Activated CD4-positive, alpha-beta T cell treated with anti-CD3 and anti-CD28 coated beads, Interleukin-2, amount 10 ng/mL, durations not matched to agents 24 days and 14 days (primary cell): ENCODE results near the gene DNAH10. TPM values are rescaled to one million over a fixed set of nuclear protein-coding genes. Genes with fewer than 3 reads are reported as not detected.
A peak's percentile ranks its signal among the peaks of the same experiment; 100 is the strongest.

Experiments used
- DNase-seq: peaks from one replicate; pipeline ENCODE4 v3.0.0; 2022
- H3K27ac Mint-ChIP-seq: one replicate; pipeline ENCODE4 v1.8.0; 2022; ENCODE audit warnings: mild to moderate bottlenecking, mixed read lengths
- H3K27me3 Mint-ChIP-seq: one replicate; pipeline ENCODE4 v1.8.0; 2022; ENCODE audit warnings: mixed read lengths
- H3K36me3 Mint-ChIP-seq: one replicate; pipeline ENCODE4 v1.8.0; 2022; ENCODE audit warnings: low read depth, mild to moderate bottlenecking, mixed read lengths
- H3K4me1 Mint-ChIP-seq: one replicate; pipeline ENCODE4 v1.8.0; 2021; ENCODE audit warnings: mixed read lengths
- H3K4me3 Mint-ChIP-seq: one replicate; pipeline ENCODE4 v1.8.0; 2022; ENCODE audit warnings: mild to moderate bottlenecking, moderate library complexity, mixed read lengths
- H3K9me3 Mint-ChIP-seq: one replicate; pipeline ENCODE4 v1.8.0; 2021; ENCODE audit warnings: mixed read lengths
- intact Hi-C: fragments of 100-400 bp; cut with micrococcal nuclease; formaldehyde crosslinking; loops from one replicate; pipeline ENCODE4 v1.15.1; 2023
- total RNA-seq: library from RNA; stranded (reverse); gene quantifications from 2 replicates; pipeline ENCODE4 v1.2.3, GENCODE V29; 2022

The DNAH10 gene
- total RNA-seq, 1 donor from 2014 or later: 0.14 TPM

DNA sequence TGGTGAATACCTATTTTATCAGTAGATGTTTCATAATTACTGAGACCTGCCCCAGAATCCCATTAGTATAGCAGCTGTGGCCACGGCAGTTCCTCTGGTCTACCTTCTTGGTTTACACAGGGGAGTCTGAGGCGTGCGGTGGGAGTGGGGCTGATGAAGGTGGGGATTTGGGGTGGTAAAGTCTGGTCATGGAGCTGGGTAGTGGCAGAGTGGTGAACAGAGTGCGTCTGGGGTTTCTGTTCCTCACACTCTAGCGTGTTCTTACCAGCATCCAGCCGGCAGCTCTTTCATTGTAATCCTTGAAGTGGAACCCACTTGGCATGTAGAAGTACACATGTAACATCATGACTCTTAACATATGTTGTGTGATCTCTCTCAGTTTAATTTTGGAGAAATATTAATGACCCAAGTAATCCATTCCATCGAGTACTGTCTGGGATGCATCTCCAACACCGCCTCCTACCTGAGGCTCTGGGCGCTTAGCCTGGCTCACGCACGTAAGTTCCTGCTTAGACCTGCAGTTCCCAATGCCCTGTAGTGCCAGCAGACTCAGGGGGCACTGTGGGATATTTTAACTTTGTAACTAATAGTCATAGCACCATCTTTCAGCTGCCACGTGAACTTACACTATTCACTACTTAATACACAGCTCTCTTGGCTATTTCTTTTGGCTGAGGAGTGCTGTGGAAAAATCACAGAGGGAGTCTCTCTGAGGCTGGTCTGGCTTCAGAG lies 7.9 kb upstream of the DNAH10 start:
- intact Hi-C loops: no loop called here
- Mint-ChIP-seq H3K36me3 (peaks cover 50% of the 10 kb centered on the region), H3K4me3 (no peak overlapping the region)

DNA sequence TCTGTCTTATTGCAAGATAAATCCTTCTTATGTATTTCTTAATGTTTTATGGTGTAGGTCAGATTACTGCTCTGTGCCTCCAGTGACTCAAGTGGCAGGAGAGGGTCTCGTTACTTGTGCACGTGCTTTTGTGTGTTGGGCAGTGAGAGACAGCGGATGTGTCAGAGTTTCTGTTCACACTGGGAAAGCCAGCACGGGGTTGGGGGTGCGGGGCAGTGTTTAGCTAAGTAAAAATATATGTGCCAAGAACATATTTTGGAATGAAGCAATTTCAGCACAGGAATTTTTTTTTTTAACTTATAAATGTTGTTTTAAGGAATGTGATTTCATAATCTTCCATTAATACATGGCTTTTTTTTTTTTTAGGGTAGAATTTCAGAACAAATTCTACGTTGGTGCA lies 4.5 kb upstream of the DNAH10 start:
- Mint-ChIP-seq H3K27me3 (no peaks in the 10 kb centered on the region), H3K4me3 (no peak overlapping the region), H3K36me3 (peaks cover 46% of the 10 kb centered on the region), H3K27ac (no peak overlapping the region), H3K9me3 (no peaks in the 10 kb centered on the region), H3K4me1 (peaks cover 5% of the 10 kb centered on the region)
- DNase-seq: no peak
- intact Hi-C loops: no loop called here

More for the DNA sequence above, 7.9 kb upstream of the DNAH10 start:
- no peak overlapping the region for H3K27ac Mint-ChIP-seq
- DNase-seq: no peak
- H3K4me1 Mint-ChIP-seq: peaks cover 1% of the 10 kb centered on the region
- no peaks in the 10 kb centered on the region for H3K9me3 Mint-ChIP-seq
- H3K27me3 Mint-ChIP-seq: no peaks in the 10 kb centered on the region

DNA sequence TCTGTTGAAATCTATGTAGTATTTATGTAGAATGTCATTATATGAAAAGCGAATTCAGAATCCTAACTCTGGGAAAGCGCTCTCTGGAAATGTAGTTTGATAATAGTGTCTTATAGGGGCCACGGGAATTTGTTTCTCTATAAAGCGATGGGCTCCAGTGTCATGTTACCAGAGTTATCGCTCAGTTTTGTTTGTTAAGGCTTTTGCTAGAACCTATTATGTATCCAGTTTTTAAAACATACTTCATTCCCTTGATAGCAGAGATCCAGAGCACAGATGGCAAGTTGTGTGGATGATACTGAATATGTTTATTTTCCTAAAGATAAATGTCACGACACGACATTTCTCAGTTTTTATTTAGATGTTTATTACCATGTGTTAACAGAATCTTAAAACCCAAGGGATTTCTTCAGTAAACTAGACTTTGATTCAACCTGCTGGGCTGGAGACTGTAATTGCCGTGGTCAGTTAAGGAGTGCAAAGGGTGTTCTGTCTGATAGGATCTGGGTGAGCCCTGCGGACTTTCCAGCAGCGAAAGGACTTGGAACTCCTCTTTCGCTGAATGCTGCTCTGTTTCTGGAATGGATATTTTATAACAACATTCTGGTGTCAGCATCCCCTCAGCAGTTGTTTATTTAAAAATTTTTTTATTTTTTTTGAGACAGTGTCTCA lies 1.7 kb upstream of the DNAH10 start:
- H3K4me3 Mint-ChIP-seq: no peak overlapping the region
- H3K27me3 Mint-ChIP-seq: peaks cover 9% of the 10 kb centered on the region
- no peak overlapping the region for H3K27ac Mint-ChIP-seq
- H3K4me1 Mint-ChIP-seq: peaks cover 5% of the 10 kb centered on the region
- no peak for DNase-seq
- H3K36me3 Mint-ChIP-seq: peaks cover 28% of the 10 kb centered on the region
- intact Hi-C loops: no loop called here
- H3K9me3 Mint-ChIP-seq: no peaks in the 10 kb centered on the region

DNA sequence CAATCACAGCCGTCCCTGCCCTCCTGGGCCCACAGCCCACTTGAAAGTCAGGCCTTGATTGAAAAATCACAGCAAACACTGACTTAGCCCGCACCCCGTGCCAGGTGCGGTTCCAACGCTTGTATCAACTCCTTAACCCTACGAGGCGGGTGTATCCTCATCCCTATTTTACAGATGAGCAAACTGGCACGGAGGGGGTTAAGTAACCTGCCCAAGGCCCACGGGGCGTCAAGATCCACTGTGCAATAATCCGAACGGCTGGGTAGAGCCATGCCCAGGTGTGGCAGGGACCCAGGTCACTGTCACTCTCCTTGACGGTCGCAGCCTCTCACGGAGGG lies 583 bp downstream of the DNAH10 start:
- Mint-ChIP-seq H3K27me3 (peaks cover 14% of the 10 kb centered on the region), H3K4me3 (peak overlapping the region; percentile 82), H3K4me1 (peaks cover 10% of the 10 kb centered on the region), H3K36me3 (peaks cover 22% of the 10 kb centered on the region), H3K9me3 (no peaks in the 10 kb centered on the region), H3K27ac (no peak overlapping the region)
- intact Hi-C loops: no loop called here
- DNase-seq: no peak

DNA sequence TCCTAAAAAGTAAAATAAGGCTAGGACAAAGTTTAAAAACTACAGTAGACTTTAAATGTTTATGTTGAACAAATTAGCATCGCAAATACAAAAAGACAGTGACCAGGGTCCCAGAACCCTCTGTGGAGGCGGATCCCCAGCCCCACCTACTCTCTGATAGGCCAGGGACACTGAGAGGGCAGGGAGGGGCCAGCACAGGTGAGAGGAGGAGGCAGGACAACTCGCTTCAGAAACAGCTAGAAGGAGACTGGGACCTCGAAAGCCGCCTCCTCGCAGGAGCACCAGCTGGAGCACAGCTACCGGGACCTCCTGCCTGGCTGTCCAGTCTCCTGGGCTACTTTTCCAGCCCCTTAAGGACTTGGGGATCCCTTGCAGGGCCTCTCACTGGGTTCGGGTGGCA lies 992 bp downstream of the DNAH10 start:
- Mint-ChIP-seq H3K27me3 (peaks cover 14% of the 10 kb centered on the region), H3K4me3 (peak overlapping the region; percentile 82)

DNA sequence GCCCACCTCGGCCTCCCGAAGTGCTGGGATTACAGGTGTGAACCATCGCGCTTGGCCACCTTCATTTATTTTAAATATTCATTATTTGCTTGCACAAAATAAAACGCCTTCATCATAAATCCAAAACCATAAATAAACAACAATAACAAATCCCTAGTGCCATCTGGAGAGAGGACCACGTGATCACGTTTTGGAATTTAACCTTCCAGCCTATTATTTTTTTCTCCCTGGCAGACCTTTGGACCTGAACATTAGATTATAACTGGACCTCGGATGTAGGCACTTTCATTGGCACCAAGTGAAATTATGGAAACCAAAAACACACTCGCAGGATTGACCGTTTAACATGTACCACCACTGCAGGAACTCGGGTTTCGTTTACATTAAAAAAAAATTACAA lies 2.0 kb downstream of the DNAH10 start:
- Mint-ChIP-seq H3K9me3 (no peaks in the 10 kb centered on the region), H3K27ac (no peak overlapping the region), H3K36me3 (peaks cover 15% of the 10 kb centered on the region), H3K4me3 (no peak overlapping the region), H3K27me3 (peaks cover 16% of the 10 kb centered on the region), H3K4me1 (peaks cover 10% of the 10 kb centered on the region)
- intact Hi-C loops: no loop called here
- DNase-seq: no peak

More for the DNA sequence above, 992 bp downstream of the DNAH10 start:
- Mint-ChIP-seq H3K9me3 (no peaks in the 10 kb centered on the region), H3K36me3 (peaks cover 18% of the 10 kb centered on the region), H3K27ac (no peak overlapping the region), H3K4me1 (peaks cover 10% of the 10 kb centered on the region)
- intact Hi-C loops: no loop called here
- DNase-seq: no peak

DNA sequence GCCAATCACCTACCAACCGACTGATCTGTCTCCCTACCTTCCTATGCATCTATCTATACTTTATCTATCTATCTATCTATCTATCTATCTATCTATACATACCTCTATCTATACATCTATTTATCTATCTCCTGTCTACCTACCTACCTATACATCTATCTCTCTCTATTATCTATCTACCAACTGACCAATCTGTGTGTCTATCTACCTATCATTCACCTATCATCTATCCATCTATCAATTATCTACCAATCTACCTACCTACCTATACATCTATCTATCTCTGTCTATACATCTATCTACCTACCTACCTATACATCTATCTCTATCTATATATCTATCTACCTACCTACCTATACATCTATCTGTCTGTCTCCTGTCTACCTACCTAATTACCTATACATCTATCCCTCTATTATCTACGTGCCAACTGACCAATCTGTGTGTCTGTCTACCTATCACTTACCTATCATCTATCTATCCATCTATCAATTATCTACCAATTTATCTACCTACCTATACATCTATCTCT lies 3.5 kb downstream of the DNAH10 start:
- H3K27me3 Mint-ChIP-seq: peaks cover 16% of the 10 kb centered on the region
- intact Hi-C loops: no loop called here
- H3K9me3 Mint-ChIP-seq: no peaks in the 10 kb centered on the region
- DNase-seq: no peak
- no peak overlapping the region for H3K27ac Mint-ChIP-seq
- peaks cover 5% of the 10 kb centered on the region for H3K36me3 Mint-ChIP-seq
- H3K4me1 Mint-ChIP-seq: peaks cover 10% of the 10 kb centered on the region
- no peak overlapping the region for H3K4me3 Mint-ChIP-seq

DNA sequence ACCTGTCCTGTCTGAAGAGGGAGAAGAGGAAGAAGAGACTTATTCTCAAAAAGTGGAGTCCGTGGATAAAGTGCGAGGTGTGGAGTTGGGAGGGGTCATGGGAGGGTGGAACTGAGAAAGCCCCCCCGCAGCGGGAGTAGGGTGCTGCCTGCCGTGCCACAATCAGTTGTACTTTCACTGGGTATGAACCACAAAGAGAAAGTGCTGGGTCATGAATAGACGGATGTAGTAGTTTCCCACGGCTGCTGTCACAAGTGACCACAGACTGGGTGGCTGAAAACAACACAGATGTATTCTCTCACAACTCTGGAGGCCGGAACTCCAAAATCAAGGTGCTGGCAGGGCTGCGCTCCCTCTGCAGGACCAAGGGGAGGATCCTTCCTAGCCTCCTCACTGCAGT lies 5.5 kb downstream of the DNAH10 start:
- Mint-ChIP-seq H3K27ac (no peak overlapping the region), H3K4me3 (no peak overlapping the region), H3K27me3 (peaks cover 25% of the 10 kb centered on the region), H3K4me1 (peaks cover 5% of the 10 kb centered on the region), H3K9me3 (no peaks in the 10 kb centered on the region), H3K36me3 (no peaks in the 10 kb centered on the region)
- intact Hi-C loops: no loop called here
- DNase-seq: peak; percentile 73

DNA sequence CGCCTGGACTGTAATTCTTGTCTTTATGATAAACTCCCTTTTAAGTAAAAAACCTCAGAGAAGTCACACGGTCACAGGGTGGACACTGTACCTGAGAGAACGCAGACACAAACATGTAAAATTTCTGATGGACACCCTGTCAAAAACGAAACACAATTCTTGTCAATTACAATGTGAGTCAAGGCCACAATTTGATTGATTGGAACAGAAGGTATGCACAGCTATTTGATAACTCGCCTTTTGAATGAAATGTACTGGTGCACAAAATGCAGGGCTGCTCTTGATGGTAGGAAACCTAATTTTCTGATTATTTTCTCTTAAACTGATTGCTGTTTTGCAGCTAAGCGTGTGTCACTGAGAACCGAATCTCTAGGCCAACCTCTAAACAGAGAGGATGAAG lies 9.2 kb downstream of the DNAH10 start:
- H3K4me1 Mint-ChIP-seq: peaks cover 5% of the 10 kb centered on the region
- H3K4me3 Mint-ChIP-seq: no peak overlapping the region
- peaks cover 5% of the 10 kb centered on the region for H3K9me3 Mint-ChIP-seq
- no peaks in the 10 kb centered on the region for H3K36me3 Mint-ChIP-seq
- peaks cover 18% of the 10 kb centered on the region for H3K27me3 Mint-ChIP-seq
- DNase-seq: no peak
- H3K27ac Mint-ChIP-seq: no peak overlapping the region
- intact Hi-C loops: no loop called here

DNA sequence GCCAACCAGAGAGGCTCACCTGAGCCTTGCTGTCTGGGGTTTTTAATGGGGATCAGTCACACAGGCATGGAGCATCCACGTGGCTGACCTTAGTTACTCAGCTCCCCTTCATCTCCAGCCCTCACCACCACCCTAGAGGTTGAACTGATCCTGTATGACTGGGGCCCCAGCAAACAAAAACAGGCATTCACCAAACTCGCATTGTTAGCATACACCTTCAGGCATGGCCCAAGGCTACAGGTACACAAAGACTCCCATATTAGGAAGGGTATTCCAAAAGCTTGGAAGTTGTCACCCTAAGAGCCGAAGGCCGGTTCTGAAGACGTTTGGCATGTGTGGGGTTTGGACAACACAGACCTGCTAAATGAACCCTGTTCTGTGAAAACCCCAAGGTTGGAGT lies 10.0 kb downstream of the DNAH10 start:
- Mint-ChIP-seq H3K4me3 (no peak overlapping the region), H3K27me3 (peaks cover 18% of the 10 kb centered on the region), H3K27ac (no peak overlapping the region), H3K9me3 (peaks cover 5% of the 10 kb centered on the region), H3K4me1 (peaks cover 5% of the 10 kb centered on the region), H3K36me3 (no peaks in the 10 kb centered on the region)
- intact Hi-C loops: no loop called here
- no peak for DNase-seq

DNA sequence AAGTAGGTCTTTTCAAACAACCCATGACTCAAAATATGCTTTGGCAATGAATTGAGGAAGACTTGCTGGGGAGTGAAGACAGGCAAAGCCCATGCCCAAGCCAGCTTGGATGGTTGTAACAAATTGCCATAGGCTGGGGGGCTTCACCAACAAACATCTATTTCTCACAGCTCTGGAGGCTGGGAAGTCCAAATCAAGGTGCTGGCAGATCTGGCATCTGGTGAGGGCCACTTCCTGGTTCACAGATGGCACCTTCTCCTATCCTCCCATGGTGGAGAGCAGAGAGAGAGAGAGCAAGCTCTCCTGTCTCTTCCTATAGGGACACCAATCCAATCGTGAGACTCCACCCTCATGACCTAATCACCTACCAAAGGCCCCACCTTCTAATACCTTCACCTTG lies 11.3 kb downstream of the DNAH10 start:
- H3K4me3 Mint-ChIP-seq: no peak overlapping the region
- H3K36me3 Mint-ChIP-seq: no peaks in the 10 kb centered on the region
- no peaks in the 10 kb centered on the region for H3K4me1 Mint-ChIP-seq
- H3K9me3 Mint-ChIP-seq: peaks cover 5% of the 10 kb centered on the region
- peaks cover 12% of the 10 kb centered on the region for H3K27me3 Mint-ChIP-seq
- DNase-seq: no peak
- intact Hi-C loops: no loop called here
- no peak overlapping the region for H3K27ac Mint-ChIP-seq

DNA sequence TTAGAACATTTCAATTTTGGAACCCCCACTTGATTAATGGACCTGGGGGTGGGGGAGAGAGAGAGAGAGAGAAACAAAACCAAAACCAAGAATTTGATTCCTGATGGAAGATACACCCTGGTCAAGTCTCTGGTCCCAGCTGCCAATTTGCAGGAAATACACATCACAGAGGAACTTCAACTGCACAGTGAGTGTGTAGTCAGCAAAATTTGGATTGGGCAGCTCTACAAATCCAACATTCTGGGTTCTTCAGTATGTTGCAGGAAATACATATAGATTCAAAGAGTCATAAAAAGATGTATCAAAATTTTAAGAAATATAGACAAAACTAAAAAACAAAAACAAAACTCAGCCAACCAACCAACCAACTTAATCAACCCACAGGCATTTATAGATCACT lies 17.4 kb downstream of the DNAH10 start:
- Mint-ChIP-seq H3K4me3 (no peak overlapping the region), H3K27ac (no peak overlapping the region), H3K9me3 (peaks cover 5% of the 10 kb centered on the region), H3K27me3 (peaks cover 5% of the 10 kb centered on the region), H3K4me1 (no peaks in the 10 kb centered on the region), H3K36me3 (no peaks in the 10 kb centered on the region)
- intact Hi-C loops: no loop called here
- DNase-seq: no peak

DNA sequence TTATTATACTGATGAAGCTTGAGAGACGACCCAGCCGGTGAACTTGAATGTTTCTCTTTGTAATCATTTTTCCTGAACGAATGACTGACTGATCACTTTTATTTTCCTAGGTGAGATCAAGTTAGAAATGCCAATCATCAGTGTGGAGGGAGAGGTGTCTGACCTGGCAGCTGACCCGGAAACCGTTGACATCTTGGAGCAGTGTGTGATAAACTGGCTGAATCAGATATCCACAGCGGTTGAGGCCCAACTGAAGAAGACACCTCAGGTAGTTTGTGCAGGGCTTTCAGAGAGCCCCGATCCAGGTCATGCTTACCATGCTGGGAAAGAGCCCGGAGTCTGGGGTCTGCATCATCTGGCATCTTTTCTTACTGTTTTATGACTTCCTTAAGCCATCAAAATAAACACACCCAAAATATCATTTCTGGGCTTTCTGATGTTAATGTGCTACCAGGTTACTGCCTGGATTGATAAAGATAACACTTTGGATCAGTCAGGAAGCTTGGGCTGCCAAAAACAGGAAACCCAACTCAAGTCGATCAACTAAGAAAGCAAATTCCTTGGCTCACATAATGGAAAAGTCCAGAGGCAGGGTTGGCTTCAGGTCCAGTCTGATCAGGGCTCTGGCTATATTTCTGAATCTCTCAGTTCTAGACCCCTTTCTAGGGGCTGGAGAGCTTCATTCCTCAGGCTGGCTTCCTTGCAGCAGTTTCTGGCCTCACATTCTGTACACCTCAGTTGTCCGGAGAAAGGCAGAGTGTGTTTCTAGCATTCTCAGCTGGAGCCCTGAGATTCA lies 21.1 kb downstream of the DNAH10 start:
- H3K4me3 Mint-ChIP-seq: no peak overlapping the region
- no peak overlapping the region for H3K27ac Mint-ChIP-seq
- DNase-seq: no peak
- intact Hi-C loops: no loop called here
- H3K36me3 Mint-ChIP-seq: no peaks in the 10 kb centered on the region
- H3K9me3 Mint-ChIP-seq: no peaks in the 10 kb centered on the region
- H3K27me3 Mint-ChIP-seq: peaks cover 5% of the 10 kb centered on the region
- H3K4me1 Mint-ChIP-seq: no peaks in the 10 kb centered on the region

DNA sequence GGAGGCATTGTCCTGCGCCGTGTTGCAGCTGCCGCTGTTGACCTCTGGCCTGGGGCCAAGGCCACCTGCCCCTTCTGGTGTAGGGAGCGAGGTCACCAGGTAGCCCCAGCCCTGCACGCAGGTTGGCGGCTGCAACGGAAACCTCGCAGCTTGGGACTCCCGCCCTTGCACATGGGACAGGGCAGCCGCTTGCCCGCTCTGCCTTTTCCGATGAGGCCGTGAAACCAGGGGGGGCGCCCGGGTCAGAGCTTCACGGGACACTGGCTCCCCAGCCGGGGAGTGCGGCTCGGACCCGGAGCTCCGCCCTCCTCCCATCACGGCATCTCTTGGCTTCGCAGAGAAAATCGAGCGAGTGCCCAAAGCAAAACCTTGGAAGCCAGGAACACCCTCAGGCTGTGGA lies 25.4 kb downstream of the DNAH10 start:
- H3K9me3 Mint-ChIP-seq: no peaks in the 10 kb centered on the region
- no peaks in the 10 kb centered on the region for H3K4me1 Mint-ChIP-seq
- no peak for DNase-seq
- H3K4me3 Mint-ChIP-seq: no peak overlapping the region
- H3K27me3 Mint-ChIP-seq: peaks cover 6% of the 10 kb centered on the region
- H3K36me3 Mint-ChIP-seq: no peaks in the 10 kb centered on the region
- intact Hi-C loops: no loop called here
- no peak overlapping the region for H3K27ac Mint-ChIP-seq
